Stomach smooth muscle (tissue), 2 donors: ENCODE measurements around the gene EDNRA.

Experiments
- H3K27ac ChIP-seq: one replicate; pipeline ENCODE4 v1.7.0; 2013; ENCODE audit warnings: mild to moderate bottlenecking, low read length, inconsistent platforms
- H3K27me3 ChIP-seq, 2 donors: one replicate each; pipeline ENCODE4 v1.7.0; 2013; ENCODE audit warnings: low read length in 2 of 2; ENCODE audit not compliant: insufficient read depth in 2 of 2, control insufficient read depth in 1 of 2
- H3K36me3 ChIP-seq, 2 donors: one replicate each; pipeline ENCODE4 v1.7.0; 2013; ENCODE audit warnings: low read length in 2 of 2; ENCODE audit not compliant: control insufficient read depth in 2 of 2, insufficient read depth in 2 of 2
- H3K4me1 ChIP-seq: one replicate; pipeline ENCODE4 v1.7.0; 2013; ENCODE audit warnings: low read length; ENCODE audit not compliant: control insufficient read depth, insufficient read depth
- H3K4me3 ChIP-seq, 2 donors: one replicate each; pipeline ENCODE4 v1.7.0; 2013; ENCODE audit warnings: low read length in 2 of 2
- H3K9ac ChIP-seq, 2 donors: one replicate each; pipeline ENCODE4 v1.7.0; 2013; ENCODE audit warnings: low read length in 2 of 2, mild to moderate bottlenecking in 1 of 2
- H3K9me3 ChIP-seq, 2 donors: one replicate each; pipeline ENCODE4 v1.7.0; 2013; ENCODE audit warnings: low read length in 2 of 2; ENCODE audit not compliant: control insufficient read depth in 2 of 2
- donor health status: healthy.
- donor health status: Pancreatic carcinoma.

Gene EDNRA

GRCh38 chr4:147586032-147586431 is 105.1 kb downstream of the EDNRA start:
- no peak overlapping the region for H3K4me3 ChIP-seq
- H3K36me3 ChIP-seq: no peaks in the 10 kb centered on the region
- H3K9ac ChIP-seq: no peak overlapping the region

DNA sequence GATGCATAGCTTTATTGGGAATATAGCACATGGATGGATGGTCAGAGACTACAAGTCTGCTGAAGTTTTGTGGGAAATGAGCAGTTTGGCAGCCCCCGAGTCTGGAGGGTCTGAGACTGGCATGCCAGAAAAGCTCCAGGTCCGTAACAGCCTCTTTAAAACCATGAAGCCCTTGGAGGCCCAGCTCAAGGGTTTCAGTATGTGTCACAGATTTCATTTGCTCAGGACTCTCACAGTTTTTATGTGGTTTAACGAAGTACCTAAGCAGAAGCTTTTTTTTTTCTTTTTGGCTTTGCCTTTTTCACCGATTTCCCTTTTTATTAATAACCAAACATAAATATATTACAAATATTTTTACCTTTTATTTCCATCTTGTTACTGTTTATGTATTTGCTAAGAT is 105.7 kb downstream of the EDNRA start:
- Histone ChIP-seq H3K27ac (no peak overlapping the region), H3K9ac (no peak overlapping the region), H3K36me3 (no peaks in the 10 kb centered on the region), H3K27me3 (no peaks in the 10 kb centered on the region), H3K4me3 (no peak overlapping the region), H3K9me3 (peaks cover 2 to 4% of the 10 kb centered on the region in 2 donors), H3K4me1 (peaks cover 2% of the 10 kb centered on the region)

More at GRCh38 chr4:147586032-147586431, 105.1 kb downstream of the EDNRA start:
- H3K27ac ChIP-seq: no peak overlapping the region
- peaks cover 2 to 4% of the 10 kb centered on the region in 2 donors for H3K9me3 ChIP-seq
- H3K27me3 ChIP-seq: no peaks in the 10 kb centered on the region
- H3K4me1 ChIP-seq: peaks cover 2% of the 10 kb centered on the region

DNA sequence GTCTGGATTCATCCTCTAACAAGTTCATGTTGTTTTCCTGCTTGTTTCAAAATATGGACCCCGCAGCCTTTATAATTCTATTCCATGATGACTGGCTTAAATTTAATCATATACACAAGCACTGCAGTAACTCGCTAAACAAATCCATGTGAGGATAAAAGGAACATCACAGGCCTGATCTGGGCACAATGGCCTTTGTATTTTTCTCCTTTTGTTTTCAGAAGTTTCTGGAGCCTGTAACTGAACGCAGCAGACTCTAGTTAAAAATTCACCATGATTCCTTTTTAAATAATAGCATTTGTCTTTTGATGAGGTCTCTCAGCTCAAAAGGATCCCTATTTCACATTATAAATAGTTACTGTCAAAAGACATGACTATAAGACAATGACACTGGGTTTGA is 106.1 kb downstream of the EDNRA start:
- H3K36me3 ChIP-seq: no peaks in the 10 kb centered on the region
- H3K9me3 ChIP-seq: peaks cover 2 to 4% of the 10 kb centered on the region in 2 donors
- no peaks in the 10 kb centered on the region for H3K27me3 ChIP-seq
- peaks cover 2% of the 10 kb centered on the region for H3K4me1 ChIP-seq
- H3K27ac ChIP-seq: no peak overlapping the region
- no peak overlapping the region for H3K9ac ChIP-seq
- no peak overlapping the region for H3K4me3 ChIP-seq

DNA sequence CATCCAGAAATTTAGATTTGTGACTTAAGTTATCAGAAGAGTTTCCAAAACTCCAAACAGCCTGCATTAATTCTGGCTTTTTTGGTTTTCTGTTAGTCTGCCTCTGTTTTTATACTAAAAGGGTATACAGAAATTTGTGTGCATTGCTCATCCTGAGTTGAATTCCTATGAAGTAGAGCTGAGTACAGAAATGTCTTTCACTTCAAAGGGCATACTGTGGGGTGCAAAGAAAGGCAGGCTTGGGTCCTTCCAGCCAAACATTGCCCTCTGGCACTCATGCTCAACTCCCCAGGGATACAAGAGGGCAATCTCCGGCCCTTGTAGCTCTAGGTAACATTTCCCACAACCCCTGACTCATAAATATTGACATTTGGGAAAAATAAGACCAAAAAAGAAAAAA is 108.7 kb downstream of the EDNRA start:
- Histone ChIP-seq H3K9ac (no peak overlapping the region), H3K4me3 (no peak overlapping the region), H3K9me3 (no peaks in the 10 kb centered on the region), H3K27me3 (no peaks in the 10 kb centered on the region), H3K4me1 (peaks cover 2% of the 10 kb centered on the region), H3K27ac (no peak overlapping the region), H3K36me3 (no peaks in the 10 kb centered on the region)

GRCh38 chr4:147590249-147590920 is 109.5 kb downstream of the EDNRA start:
- Histone ChIP-seq H3K27ac (no peak overlapping the region), H3K9ac (no peak overlapping the region), H3K4me1 (peaks cover 2% of the 10 kb centered on the region), H3K36me3 (no peaks in the 10 kb centered on the region), H3K9me3 (no peaks in the 10 kb centered on the region), H3K27me3 (no peaks in the 10 kb centered on the region), H3K4me3 (no peak overlapping the region)

- H3K4me3 ChIP-seq: no peak overlapping the region
- no peaks in the 10 kb centered on the region for H3K36me3 ChIP-seq
- no peak overlapping the region for H3K27ac ChIP-seq
Observed at GRCh38 chr4:147591106-147591505, 110.2 kb downstream of the EDNRA start.

GRCh38 chr4:147594107-147594506 is 113.2 kb downstream of the EDNRA start:
- Histone ChIP-seq H3K4me1 (peaks cover 10% of the 10 kb centered on the region), H3K9me3 (no peaks in the 10 kb centered on the region), H3K4me3 (no peak overlapping the region), H3K27me3 (no peaks in the 10 kb centered on the region), H3K36me3 (no peaks in the 10 kb centered on the region), H3K9ac (no peak overlapping the region), H3K27ac (no peak overlapping the region)

More at GRCh38 chr4:147591106-147591505, 110.2 kb downstream of the EDNRA start:
- Histone ChIP-seq H3K27me3 (no peaks in the 10 kb centered on the region), H3K9me3 (no peaks in the 10 kb centered on the region), H3K9ac (no peak overlapping the region), H3K4me1 (peaks cover 2% of the 10 kb centered on the region)
